Measurements from ENCODE around the gene FAM169A.
"Not testable (repeated sequence)": the region's sequence is repeated elsewhere in the genome, so short reads cannot be mapped to it uniquely, and the experiment has no call there.

FAM169A gene, protein sequence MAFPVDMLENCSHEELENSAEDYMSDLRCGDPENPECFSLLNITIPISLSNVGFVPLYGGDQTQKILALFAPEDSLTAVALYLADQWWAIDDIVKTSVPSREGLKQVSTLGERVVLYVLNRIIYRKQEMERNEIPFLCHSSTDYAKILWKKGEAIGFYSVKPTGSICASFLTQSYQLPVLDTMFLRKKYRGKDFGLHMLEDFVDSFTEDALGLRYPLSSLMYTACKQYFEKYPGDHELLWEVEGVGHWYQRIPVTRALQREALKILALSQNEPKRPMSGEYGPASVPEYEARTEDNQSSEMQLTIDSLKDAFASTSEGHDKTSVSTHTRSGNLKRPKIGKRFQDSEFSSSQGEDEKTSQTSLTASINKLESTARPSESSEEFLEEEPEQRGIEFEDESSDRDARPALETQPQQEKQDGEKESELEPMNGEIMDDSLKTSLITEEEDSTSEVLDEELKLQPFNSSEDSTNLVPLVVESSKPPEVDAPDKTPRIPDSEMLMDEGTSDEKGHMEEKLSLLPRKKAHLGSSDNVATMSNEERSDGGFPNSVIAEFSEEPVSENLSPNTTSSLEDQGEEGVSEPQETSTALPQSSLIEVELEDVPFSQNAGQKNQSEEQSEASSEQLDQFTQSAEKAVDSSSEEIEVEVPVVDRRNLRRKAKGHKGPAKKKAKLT

GRCh38 chr5:74865804-74866595 lies at the start of gene FAM169A:
Gene FAM169A, minus strand, starts transcription at chr5:74866387. Its CDS starts 24,711 bp downstream, at chr5:74841676.
- DNase-seq (ENCODE audit: low read depth) = peak; percentile 57

DNA sequence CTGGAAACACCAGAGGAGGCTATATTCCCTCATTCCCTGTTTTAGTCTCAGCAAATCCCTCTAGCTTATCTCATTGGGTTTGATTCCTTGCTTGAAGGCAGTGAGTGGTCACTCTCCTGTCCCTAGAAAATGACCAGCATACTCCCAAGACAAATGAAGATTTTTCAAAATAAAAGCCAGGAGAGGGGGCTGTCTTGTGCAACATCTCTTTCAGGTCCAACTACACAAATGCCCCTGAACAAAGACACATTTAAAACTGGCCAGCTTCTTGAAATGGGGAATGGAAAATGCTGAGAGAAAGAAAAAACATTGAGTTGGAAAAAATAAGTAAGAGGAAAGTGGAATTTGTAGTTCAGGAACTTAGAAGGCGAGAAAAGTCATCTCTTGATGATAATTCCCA lies 49.3 kb upstream of the FAM169A start:
- DNase-seq (ENCODE audit: low read depth) = no peak

DNA sequence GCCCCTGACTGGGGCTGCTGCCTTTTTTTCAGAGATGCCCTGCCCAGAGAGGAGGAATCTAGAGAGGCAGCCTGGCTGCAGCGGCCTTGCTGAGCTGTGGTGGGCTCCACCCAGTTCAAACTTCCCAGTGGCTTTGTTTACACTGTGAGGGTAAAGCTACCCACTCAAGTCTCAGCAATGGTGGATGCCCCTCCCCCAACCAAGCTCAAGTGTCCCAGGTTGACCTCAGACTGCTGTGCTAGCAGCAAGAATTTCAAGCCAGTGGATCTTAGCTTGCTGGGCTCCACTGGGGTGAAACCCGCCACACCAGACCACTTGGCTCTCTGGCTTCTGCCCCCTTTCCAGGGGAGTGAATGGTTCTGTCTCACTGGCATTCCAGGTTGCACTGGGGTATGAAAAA lies 45.2 kb upstream of the FAM169A start:
- DNase-seq (ENCODE audit: low read depth) = not testable (repeated sequence)

DNA sequence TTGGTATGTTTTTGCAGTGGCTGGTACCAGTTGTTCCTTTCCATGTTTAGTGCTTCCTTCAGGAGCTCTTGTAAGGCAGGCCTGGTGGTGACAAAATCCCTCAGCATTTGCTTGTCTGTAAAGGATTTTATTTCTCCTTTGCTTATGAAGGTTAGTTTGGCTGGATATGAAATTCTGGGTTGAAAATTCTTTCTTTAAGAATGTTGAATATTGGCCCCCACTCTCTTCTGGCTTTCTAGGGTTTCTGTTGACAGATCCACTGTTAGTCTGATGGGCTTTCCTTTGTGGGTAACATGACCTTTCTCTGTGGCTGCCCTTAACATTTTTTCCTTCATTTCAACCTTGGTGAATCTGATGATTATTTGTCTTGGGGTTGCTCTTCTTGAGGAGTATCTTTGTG lies 43.7 kb upstream of the FAM169A start:
- not testable (repeated sequence) for DNase-seq (ENCODE audit: low read depth)

DNA sequence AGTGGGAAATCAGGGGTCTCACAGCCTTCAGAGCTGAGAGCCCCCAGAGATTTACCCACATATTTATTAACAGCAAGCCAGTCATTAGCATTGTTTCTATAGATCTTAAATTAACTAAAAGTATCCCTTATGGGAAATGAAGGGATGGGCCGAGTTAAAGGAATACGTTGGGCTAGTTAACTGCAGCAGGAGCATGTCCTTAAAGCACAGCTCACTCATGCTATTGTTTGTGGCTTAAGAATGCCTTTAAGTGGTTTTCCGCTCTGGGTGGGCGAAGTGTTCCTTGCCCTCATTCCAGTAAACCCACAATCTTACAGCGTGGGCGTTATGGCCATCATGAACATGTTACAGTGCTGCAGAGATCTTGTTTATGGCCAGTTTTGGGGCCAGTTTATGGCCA lies 42.0 kb upstream of the FAM169A start:
- DNase-seq (ENCODE audit: low read depth) = not testable (repeated sequence)

DNA sequence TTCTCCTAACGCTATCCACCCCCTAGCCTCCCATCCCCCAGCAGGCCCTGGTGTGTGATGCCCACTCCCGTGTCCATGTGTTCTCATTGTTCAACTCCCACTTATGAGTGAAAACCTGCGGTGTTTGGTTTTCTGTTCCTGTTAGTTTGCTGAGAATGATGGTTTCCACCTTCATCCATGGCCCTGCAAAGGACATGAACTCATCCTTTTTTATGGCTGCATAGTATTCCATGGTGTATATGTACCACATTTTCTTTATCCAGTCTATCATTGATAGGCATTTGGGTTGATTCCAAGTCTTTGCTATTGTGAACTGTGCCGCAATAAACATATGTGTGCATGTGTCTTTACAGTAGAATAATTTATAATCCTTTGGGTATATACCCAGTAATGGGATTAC lies 38.5 kb upstream of the FAM169A start:
- DNase-seq (ENCODE audit: low read depth) = not testable (repeated sequence)

- DNase-seq (ENCODE audit: low read depth) = no peak
Observed at GRCh38 chr5:74903165-74903787, 37.1 kb upstream of the FAM169A start.

- no peak for DNase-seq (ENCODE audit: low read depth)
Observed at GRCh38 chr5:74897049-74897448, 30.9 kb upstream of the FAM169A start.

DNA sequence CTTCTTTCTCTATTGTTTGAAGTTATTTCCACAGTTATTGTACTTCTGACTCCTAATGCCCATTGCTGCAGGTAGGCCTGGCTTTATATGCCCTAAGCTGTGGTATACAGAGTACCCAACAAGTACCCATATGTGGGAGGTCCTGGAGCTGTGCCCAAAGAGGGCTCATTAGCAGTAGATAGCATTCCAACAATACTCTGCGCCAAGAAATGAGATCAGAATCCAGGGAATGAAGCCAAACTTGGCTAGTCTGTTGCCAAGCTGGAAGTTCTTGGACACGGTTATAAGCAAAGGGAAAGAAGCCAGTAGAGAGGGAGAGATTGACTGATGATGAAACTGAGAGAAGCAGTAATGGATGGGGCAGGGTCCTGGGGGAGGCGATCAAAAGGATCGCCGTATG lies 29.7 kb upstream of the FAM169A start:
- peak; percentile 89 for DNase-seq (ENCODE audit: low read depth)

GRCh38 chr5:74894351-74894750 lies 28.2 kb upstream of the FAM169A start:
- no peak for DNase-seq (ENCODE audit: low read depth)

- no peak for DNase-seq (ENCODE audit: low read depth)
Observed at GRCh38 chr5:74892921-74893320, 26.7 kb upstream of the FAM169A start.

GRCh38 chr5:74889523-74890105 lies 23.4 kb upstream of the FAM169A start:
- no peak for DNase-seq (ENCODE audit: low read depth)

DNA sequence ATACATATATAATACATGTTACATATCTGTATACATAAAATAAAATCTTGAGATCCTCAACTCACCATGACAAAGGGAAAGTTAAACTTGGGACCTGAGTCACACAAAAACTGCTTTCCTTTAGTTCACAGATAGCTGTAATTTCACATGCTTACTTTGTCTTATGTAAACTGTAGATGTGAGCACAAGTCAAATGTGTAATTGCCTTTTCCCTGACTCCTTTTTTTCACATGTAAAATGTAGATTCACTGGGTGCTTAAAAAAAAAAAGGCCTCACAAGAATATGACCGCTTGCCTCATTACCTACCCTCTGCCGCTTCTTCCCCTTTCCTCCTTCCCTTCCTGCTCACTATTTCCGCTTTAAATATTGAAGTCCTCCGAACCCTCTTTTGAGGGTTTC lies 21.9 kb upstream of the FAM169A start:
- no peak for DNase-seq (ENCODE audit: low read depth)

DNA sequence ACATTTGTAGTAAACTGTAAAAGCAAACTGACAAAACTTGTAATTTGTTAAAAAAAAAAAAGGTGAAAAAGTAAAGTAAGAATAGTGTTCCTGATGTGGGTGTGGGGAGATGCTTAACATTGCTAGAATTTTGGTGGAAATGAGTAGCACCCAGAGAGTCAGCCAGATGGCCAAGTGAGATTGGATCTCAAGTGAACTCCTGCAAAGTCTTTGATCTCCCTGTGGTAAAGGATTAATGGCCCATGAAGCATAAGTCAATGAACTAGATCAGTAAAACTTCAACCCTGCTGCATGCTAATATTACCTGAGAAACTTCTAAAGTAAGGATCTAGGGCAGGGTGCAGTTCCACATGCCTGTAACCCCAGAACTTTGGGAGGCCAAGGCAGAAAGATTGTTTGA lies 19.0 kb upstream of the FAM169A start:
- no peak for DNase-seq (ENCODE audit: low read depth)

- not testable (repeated sequence) for DNase-seq (ENCODE audit: low read depth)
Observed at GRCh38 chr5:74882379-74883134, 16.4 kb upstream of the FAM169A start.

DNA sequence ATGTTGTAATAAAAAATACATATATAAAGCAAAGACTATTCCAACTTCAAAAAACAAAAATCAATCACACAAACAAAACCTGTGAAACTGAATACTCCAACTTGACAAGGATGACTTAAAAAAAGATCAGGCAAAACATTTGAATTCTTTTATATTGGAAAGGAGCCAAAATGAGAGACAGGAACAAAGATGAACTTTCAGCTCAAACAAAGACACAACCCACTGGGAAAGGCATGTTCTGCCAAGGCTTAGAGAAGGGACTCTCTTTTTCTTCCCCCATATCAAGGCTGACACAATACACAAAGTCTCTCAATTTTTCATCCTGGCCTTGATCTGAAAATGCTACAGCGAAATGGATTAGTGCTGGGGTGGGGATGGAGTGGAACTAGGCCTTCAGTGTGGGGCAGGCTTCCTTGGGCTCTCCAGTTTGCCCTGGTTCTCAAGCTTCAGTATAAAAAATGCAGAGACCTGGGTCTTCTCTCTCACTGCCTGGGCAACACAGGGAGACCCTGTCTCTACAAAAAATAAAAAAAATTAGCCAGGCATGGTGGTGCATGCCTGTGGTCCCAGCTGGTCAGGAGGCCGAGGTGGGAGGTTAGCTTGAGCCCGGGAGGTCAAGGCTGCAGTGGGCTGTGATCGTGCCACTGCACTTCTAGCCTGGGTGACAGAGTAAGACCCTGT lies 11.6 kb upstream of the FAM169A start:
- DNase-seq (ENCODE audit: low read depth) = no peak

GRCh38 chr5:74875994-74876791 lies 10.0 kb upstream of the FAM169A start:
- no peak for DNase-seq (ENCODE audit: low read depth)

- DNase-seq (ENCODE audit: low read depth) = no peak
Observed at GRCh38 chr5:74873525-74874249, 7.5 kb upstream of the FAM169A start.
